ENCODE results near the gene KIAA1217. TPM values are rescaled to one million over a fixed set of nuclear protein-coding genes. Genes with fewer than 3 reads are reported as not detected.

KIAA1217 gene
- polyA plus RNA-seq, 1 donor from 2014 or later: 0.22 TPM

- Histone ChIP-seq H3K27me3 (ENCODE audit: insufficient read depth, low read depth, low read length) (no peaks in the 10 kb centered on the region), H3K9me2 (ENCODE audit: insufficient read depth, low read length) (no peaks in the 10 kb centered on the region), H3K4me2 (ENCODE audit: low read length) (no peak overlapping the region), H3K79me2 (replicated peaks; ENCODE audit: insufficient read depth, low read length) (no peaks in the 10 kb centered on the region), H3K27ac (ENCODE audit: low read length) (no peak overlapping the region), H4K20me1 (ENCODE audit: insufficient read depth) (no peaks in the 10 kb centered on the region), H3K4me3 (ENCODE audit: low read length) (no peak overlapping the region), H3K36me3 (ENCODE audit: insufficient read depth, low read length) (no peaks in the 10 kb centered on the region), H3K9me3 (ENCODE audit: low read length) (no peaks in the 10 kb centered on the region), H3K9ac (ENCODE audit: low read length) (no peak overlapping the region), H2AFZ (ENCODE audit: low read depth, low read length) (no peak overlapping the region), H3F3A (ENCODE audit: insufficient read depth, low read length, poor library complexity, severe bottlenecking) (no peaks in the 10 kb centered on the region)
- no peak for TF ChIP-seq EP300 (conservative IDR thresholded peaks at IDR 0.05; ENCODE audit: poor library complexity, severe bottlenecking)
- no peak for TF ChIP-seq REST (IDR thresholded peaks at IDR 0.05; ENCODE audit: borderline replicate concordance)
- TF ChIP-seq EZH2 (IDR thresholded peaks at IDR 0.05; ENCODE audit: borderline replicate concordance, insufficient read depth, low read length, poor library complexity, severe bottlenecking): no peak
- TF ChIP-seq TAF1 (IDR thresholded peaks at IDR 0.05; ENCODE audit: low read depth): no peak
- TF ChIP-seq MXI1 (conservative IDR thresholded peaks at IDR 0.05; ENCODE audit: poor library complexity, severe bottlenecking): no peak
- no peak for TF ChIP-seq SMC3 (conservative IDR thresholded peaks at IDR 0.05; ENCODE audit: poor library complexity)
- no peak for TF ChIP-seq RAD21 (conservative IDR thresholded peaks at IDR 0.05)
- no peak for TF ChIP-seq POLR2AphosphoS5 (IDR thresholded peaks at IDR 0.05)
- TF ChIP-seq CTCF (IDR thresholded peaks at IDR 0.05; ENCODE audit: poor library complexity, severe bottlenecking): no peak
Measured at GRCh38 chr10:24288581-24288980, 79.6 kb downstream of the KIAA1217 start.

GRCh38 chr10:24289235-24289634 lies 80.3 kb downstream of the KIAA1217 start:
- H4K20me1 ChIP-seq (ENCODE audit: insufficient read depth): no peaks in the 10 kb centered on the region

More at GRCh38 chr10:24289235-24289634, 80.3 kb downstream of the KIAA1217 start:
- Histone ChIP-seq H3K9ac (ENCODE audit: low read length) (no peak overlapping the region), H3K36me3 (ENCODE audit: insufficient read depth, low read length) (no peaks in the 10 kb centered on the region), H3K9me3 (ENCODE audit: low read length) (no peaks in the 10 kb centered on the region), H3K27ac (ENCODE audit: low read length) (no peak overlapping the region), H3K79me2 (replicated peaks; ENCODE audit: insufficient read depth, low read length) (no peaks in the 10 kb centered on the region), H3K27me3 (ENCODE audit: insufficient read depth, low read depth, low read length) (no peaks in the 10 kb centered on the region), H3K9me2 (ENCODE audit: insufficient read depth, low read length) (no peaks in the 10 kb centered on the region), H3K4me3 (ENCODE audit: low read length) (no peak overlapping the region), H3F3A (ENCODE audit: insufficient read depth, low read length, poor library complexity, severe bottlenecking) (no peaks in the 10 kb centered on the region), H2AFZ (ENCODE audit: low read depth, low read length) (no peak overlapping the region), H3K4me2 (ENCODE audit: low read length) (no peak overlapping the region)
- no peak for TF ChIP-seq SMC3 (conservative IDR thresholded peaks at IDR 0.05; ENCODE audit: poor library complexity)
- no peak for TF ChIP-seq MXI1 (conservative IDR thresholded peaks at IDR 0.05; ENCODE audit: poor library complexity, severe bottlenecking)
- no peak for TF ChIP-seq CTCF (IDR thresholded peaks at IDR 0.05; ENCODE audit: poor library complexity, severe bottlenecking)
- TF ChIP-seq POLR2AphosphoS5 (IDR thresholded peaks at IDR 0.05): no peak
- TF ChIP-seq REST (IDR thresholded peaks at IDR 0.05; ENCODE audit: borderline replicate concordance): no peak
- no peak for TF ChIP-seq RAD21 (conservative IDR thresholded peaks at IDR 0.05)
- TF ChIP-seq TAF1 (IDR thresholded peaks at IDR 0.05; ENCODE audit: low read depth): no peak
- TF ChIP-seq EP300 (conservative IDR thresholded peaks at IDR 0.05; ENCODE audit: poor library complexity, severe bottlenecking): no peak
- no peak for TF ChIP-seq EZH2 (IDR thresholded peaks at IDR 0.05; ENCODE audit: borderline replicate concordance, insufficient read depth, low read length, poor library complexity, severe bottlenecking)
